HepG2 (cell line): ENCODE measurements around the gene CEP20.

ENCODE experiments used
- EP300 ChIP-seq, 3 experiments: sonication (generic) in 1 of 3; formaldehyde crosslinking in 1 of 3; IDR thresholded peaks; 2 replicates each; pipeline versions ENCODE4 v1.5.1 to v1.6.1; 2011 to 2020; ENCODE audit warnings: low read depth in 2 of 3, low read length in 2 of 3, borderline replicate concordance in 1 of 3, improper control_type of control experiment in 1 of 3, mild to moderate bottlenecking in 1 of 3, missing genetic modification reagents in 1 of 3, moderate library complexity in 1 of 3
- EZH2 ChIP-seq: conservative IDR thresholded peaks from 2 replicates; pipeline ENCODE4 v1.6.1; 2012; ENCODE audit warnings: mild to moderate bottlenecking, low read depth, low read length, moderate library complexity
- POLR2A ChIP-seq, 2 experiments: IDR thresholded peaks; 2 replicates each; pipeline ENCODE4 v1.6.1; 2011; ENCODE audit warnings: low read depth in 2 of 2, low read length in 2 of 2, mild to moderate bottlenecking in 1 of 2, moderate library complexity in 1 of 2; ENCODE audit not compliant: insufficient read depth in 1 of 2
- SMARCC2 ChIP-seq: fragments of 450-650 bp; IDR thresholded peaks from 2 replicates; pipeline ENCODE4 v1.6.1; 2017; ENCODE audit warnings: antibody characterized with exemption, mild to moderate bottlenecking
- ZFP91 ChIP-seq: sonication (generic); formaldehyde crosslinking; IDR thresholded peaks from 2 replicates; pipeline ENCODE4 v1.9.0; 2022; ENCODE audit warnings: missing genetic modification reagents, mild to moderate bottlenecking, borderline replicate concordance

- no peak for TF ChIP-seq ZFP91
- TF ChIP-seq EZH2 = no peak
- TF ChIP-seq SMARCC2 = no peak
- no peak for TF ChIP-seq POLR2A (IDR thresholded peaks at IDR 0.05; ENCODE audit: insufficient read depth in 1 of 2, low read depth in 2 of 2, low read length in 2 of 2)
- no peak for TF ChIP-seq EP300 (IDR thresholded peaks at IDR 0.05; ENCODE audit: low read depth in 2 of 2, low read length in 2 of 2)
- TF ChIP-seq EP300 (CRISPR knock-in tag; IDR thresholded peaks at IDR 0.05; ENCODE audit: borderline replicate concordance) = no peak
Measured at GRCh38 chr16:15916323-15916722, 27.9 kb upstream of the CEP20 start.
